Keratinocyte (primary cell): ENCODE measurements around the gene NPAS3.

ENCODE experiments used
- EZH2 ChIP-seq: IDR thresholded peaks from one replicate; pipeline ENCODE4 v1.6.1; 2012; ENCODE audit warnings: inconsistent platforms, mild to moderate bottlenecking, low read length, moderate library complexity
- TF ChIP-seq, protein P1 (sequence below), 3 experiments: IDR thresholded peaks in 1 of 3; conservative IDR thresholded peaks in 1 of 3; optimal IDR thresholded peaks in 1 of 3; 2 replicates in 2 of 3; 3 replicates in 1 of 3; pipeline versions ENCODE3 to v1.5.1; 2011; ENCODE audit warnings: low read length in 3 of 3, mild to moderate bottlenecking in 3 of 3, moderate library complexity in 2 of 3, control low read depth in 1 of 3, inconsistent platforms in 1 of 3; ENCODE audit not compliant: insufficient read depth in 2 of 3; ENCODE audit errors: extremely low read depth in 1 of 3

DNA sequence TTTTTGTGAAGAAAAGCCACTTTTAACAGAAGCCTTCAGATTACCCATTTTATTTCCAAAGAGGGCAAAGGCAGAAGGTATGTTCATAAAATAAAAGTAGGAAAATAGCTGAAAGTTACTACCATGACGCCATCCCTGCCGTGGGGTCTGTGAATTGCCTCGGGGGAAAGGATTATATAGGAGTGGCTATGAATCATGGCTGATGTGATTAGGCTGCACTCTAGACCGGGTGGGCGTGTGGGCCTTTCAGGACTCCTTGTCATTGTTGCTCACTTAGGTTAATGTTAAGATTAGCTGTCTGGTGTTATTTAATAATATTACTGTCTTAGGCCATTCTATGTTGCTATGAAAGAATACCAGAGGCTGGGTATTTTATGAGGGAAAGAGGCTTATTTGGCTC lies 816.7 kb downstream of the NPAS3 start:
- TF ChIP-seq, protein P1, sequence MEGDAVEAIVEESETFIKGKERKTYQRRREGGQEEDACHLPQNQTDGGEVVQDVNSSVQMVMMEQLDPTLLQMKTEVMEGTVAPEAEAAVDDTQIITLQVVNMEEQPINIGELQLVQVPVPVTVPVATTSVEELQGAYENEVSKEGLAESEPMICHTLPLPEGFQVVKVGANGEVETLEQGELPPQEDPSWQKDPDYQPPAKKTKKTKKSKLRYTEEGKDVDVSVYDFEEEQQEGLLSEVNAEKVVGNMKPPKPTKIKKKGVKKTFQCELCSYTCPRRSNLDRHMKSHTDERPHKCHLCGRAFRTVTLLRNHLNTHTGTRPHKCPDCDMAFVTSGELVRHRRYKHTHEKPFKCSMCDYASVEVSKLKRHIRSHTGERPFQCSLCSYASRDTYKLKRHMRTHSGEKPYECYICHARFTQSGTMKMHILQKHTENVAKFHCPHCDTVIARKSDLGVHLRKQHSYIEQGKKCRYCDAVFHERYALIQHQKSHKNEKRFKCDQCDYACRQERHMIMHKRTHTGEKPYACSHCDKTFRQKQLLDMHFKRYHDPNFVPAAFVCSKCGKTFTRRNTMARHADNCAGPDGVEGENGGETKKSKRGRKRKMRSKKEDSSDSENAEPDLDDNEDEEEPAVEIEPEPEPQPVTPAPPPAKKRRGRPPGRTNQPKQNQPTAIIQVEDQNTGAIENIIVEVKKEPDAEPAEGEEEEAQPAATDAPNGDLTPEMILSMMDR (optimal IDR thresholded peaks at IDR 0.05 in 1 of 3, IDR thresholded peaks at IDR 0.05 in 1 of 3, conservative IDR thresholded peaks at IDR 0.05 in 1 of 3; ENCODE audit: extremely low read depth in 1 of 3, insufficient read depth in 2 of 3, low read length in 3 of 3), result no peak
- no peak for TF ChIP-seq EZH2
